GM19395 (cell line): ENCODE results near the gene SLC11A2.
"Not testable (repeated sequence)": the region's sequence is repeated elsewhere in the genome, so short reads cannot be mapped to it uniquely, and the experiment has no call there.

Experiments
- ATAC-seq: cut with Tn5 transposase; IDR thresholded peaks from one replicate; pipeline ENCODE4 v1.9.1; 2021; ENCODE audit warnings: mild to moderate bottlenecking, moderate library complexity; ENCODE audit not compliant: unreplicated experiment

The SLC11A2 gene

DNA sequence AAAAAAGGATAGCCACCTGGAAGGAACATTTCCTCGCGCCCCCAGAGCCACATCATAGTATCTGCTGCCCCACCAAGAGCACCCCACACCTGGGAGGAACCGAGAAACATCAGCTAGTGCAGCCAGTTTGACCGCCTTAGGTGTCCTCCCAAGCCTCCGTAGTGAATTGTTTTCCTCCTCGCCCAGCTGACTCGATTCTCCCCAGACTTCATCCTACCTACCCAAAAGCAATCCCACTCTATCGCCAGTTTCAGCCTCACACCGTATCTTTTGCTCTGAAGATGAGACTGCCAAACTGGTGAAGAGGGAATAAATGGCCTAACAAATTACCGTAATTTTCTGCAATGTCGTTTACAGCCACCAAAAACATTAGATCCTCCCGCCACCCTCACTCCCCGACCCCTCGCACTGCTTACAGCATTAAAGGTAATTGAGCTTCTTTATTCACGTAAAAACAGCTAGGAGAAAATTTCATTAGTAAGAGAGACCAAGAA lies 1.2 kb upstream of the SLC11A2 start:
- no peak for ATAC-seq

- no peak for ATAC-seq
Measured at GRCh38 chr12:51025338-51025835, 797 bp downstream of the SLC11A2 start.

- ATAC-seq, result no peak
Measured at GRCh38 chr12:51023625-51024382, 2.4 kb downstream of the SLC11A2 start.

- no peak for ATAC-seq
Measured at GRCh38 chr12:51021694-51022093, 4.5 kb downstream of the SLC11A2 start.

DNA sequence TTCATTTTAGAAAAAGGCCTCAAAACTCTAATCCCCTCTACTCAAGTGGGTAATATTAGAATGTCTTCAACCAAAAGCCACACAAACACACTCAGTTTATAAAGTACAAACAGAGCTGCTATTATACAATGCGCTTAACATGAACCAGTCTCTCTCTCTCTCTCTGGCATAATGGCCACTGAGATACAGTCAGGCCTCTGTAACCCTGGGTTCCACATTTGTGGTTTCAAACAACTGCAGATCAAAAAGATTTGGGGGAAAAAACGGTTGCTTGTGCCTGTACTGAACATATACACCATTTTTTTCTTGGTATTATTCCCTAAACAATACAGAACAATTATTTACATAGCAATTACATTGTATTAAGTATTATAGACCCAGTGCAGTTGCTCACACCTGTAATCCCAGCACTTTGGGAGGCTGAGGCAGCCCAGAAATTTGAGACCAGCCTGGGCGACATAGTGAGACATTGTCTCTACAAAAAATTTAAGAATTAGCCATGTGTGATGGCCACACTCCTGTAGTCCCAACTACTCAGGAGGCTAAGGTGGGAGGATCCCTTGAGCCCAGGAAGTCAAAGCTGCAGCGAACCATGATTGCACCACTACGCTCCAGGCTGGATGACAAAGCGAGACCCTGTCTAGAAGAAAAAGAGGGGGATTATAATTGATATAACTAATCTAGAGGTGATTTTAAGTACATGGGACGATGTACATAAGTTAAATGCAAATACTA lies 5.6 kb downstream of the SLC11A2 start:
- ATAC-seq, result no peak

- no peak for ATAC-seq
Measured at GRCh38 chr12:51019927-51020326, 6.3 kb downstream of the SLC11A2 start.

DNA sequence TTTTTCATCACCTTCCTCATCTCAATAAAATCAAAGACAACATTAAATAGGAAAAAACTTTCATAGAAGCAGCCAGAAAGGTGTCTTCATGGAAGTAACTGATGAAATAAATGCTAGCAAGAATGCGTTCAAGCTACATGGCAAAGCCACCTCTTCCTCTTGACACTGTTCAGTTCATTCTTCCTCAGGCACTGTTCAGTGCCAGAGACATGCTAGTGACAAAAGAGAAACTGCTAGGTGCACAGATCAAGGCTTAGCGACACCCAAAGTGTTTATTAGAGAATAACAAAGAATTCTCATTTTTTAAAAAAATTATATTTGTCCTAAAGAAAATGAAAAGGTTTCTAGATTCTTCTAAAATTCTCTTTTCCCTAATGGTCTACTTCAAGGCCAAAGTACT lies 7.2 kb downstream of the SLC11A2 start:
- ATAC-seq, result no peak

DNA sequence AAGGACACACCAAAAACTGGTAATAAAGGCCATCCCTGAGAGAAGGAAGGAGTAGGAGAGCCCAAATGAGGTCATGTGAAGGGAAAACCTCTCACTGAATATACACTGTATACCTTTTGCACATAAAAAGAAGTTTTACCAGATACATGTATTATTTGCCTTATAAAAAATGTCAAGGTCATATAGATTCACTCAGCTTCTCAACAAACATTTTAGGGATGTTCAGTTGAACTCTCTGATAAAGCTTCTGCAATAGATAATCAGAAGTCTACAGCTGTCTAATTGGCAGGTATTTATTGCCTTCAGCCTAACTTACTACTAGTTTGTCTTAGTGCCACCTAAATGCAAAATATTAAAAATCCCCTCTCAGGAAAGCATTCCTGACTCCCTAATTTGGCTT lies 8.7 kb downstream of the SLC11A2 start:
- no peak for ATAC-seq

DNA sequence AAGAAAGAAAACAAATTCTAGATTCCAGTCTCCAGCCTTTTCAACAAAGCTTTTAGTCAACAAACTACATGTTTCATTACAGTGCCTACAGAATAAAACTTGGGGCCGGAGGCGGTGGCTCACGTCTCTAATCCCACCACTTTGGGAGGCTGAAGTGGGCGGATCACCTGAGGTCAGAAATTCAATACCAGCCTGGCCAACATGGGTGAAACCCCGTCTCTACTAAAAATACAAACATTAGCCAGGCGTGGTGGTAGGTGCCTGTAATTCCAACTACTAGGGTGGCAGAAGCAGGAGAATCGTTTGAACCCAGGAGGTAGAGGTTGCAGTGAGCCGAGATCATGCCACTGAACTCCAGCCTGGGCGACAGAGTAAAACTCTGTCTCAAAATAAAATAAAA lies 11.7 kb downstream of the SLC11A2 start:
- not testable (repeated sequence) for ATAC-seq

DNA sequence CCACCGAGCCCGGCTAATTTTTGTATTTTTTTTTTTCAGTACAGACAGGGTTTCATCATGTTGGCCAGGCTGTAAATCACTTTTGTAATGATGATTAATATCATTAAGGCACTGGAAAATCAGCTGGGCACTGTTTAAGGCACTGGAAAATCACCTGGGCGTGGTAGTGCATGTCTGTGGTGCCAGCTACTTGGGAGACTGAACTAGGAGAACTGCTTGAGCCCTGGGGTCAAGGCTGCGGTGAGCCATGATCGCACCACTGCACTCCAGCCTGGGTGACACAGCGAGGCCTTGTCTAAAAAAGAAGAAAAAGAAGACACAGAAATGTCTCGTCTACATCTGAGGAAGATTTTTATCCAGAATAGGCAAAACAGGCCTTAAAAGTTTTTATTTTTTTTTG lies 12.7 kb downstream of the SLC11A2 start:
- no peak for ATAC-seq

GRCh38 chr12:51012570-51013236 lies 13.5 kb downstream of the SLC11A2 start:
- no peak for ATAC-seq

GRCh38 chr12:51011955-51012354 lies 14.2 kb downstream of the SLC11A2 start:
- no peak for ATAC-seq

GRCh38 chr12:51009056-51009440 lies 17.1 kb downstream of the SLC11A2 start:
- no peak for ATAC-seq

- ATAC-seq, result no peak
Measured at GRCh38 chr12:51008329-51009055, 17.7 kb downstream of the SLC11A2 start.

DNA sequence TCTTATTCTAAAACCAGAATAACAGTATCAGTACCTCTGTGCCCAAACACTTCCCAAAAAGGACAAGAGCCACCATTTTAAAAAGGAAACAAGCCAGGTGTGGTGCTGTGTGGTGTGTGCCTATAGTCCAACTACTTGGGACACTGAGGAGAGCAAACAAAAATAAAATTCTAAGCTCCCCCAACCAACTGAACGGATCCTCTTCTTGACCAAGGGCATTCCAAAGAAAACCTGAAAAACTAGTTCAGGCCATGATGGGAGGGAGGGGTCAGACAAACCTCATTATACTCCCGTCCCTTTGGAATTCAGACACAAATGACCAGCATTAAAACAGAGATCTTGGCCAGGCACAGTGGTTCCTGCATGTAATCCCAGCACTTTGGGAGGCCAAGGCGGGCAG lies 20.5 kb downstream of the SLC11A2 start:
- ATAC-seq, result no peak

- no peak for ATAC-seq
Measured at GRCh38 chr12:51005030-51005429, 21.2 kb downstream of the SLC11A2 start.

- no peak for ATAC-seq
Measured at GRCh38 chr12:51004504-51004903, 21.7 kb downstream of the SLC11A2 start.

DNA sequence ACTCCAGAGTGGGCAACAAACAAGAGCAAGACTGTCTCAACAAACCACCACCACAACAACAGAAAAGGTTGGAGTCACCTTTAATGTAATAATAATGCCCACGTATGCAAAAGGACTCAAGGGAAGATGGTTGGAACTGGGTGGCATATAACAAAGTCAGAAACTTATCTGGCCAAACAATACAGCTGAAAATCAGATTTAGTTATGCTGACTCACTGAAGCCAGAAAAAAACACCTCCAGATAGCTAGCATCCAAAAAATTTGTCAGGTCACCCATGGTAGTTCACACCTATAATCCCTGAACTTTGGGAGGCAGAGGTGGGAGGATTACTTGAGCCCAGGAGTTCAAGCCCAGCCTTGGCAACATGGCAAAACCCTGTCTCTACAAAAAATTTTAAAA lies 24.4 kb downstream of the SLC11A2 start:
- no peak for ATAC-seq

DNA sequence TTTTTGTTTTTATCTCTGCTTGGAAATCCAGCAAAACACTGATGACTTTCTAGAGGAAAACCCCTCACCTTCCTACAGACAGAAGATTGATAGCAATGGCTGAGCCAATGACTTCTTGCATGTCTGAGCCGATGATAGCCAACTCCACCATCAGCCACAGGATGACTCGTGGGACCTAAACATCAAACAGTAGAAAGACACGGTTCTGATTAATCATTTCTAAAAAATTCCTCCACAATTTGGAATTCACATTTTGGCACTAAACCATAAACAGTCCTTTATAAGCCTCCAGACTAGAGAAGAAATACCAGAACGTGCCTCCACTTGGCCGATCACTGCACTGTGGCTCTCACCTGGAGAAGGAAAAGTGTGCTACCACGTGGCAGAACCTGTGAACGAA lies 25.9 kb downstream of the SLC11A2 start:
- no peak for ATAC-seq

DNA sequence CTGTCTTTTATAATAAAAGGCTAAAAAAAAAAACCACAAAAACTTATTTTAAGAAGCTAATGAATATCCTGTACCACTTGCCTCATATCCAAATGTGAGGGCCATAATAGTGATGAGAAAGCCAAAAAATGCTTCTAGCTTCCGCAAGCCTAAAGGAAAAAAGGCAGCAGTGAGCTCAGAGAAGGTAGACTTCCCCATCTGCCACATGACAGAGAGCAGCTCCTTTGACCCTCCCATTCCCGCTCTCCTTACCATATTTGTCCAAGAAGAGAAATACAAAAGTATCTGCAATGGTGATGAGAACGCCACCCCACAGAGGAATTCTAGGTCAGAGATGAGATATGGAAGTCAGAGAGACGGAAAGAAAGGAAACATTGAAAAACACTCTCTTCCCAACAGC lies 27.1 kb downstream of the SLC11A2 start:
- ATAC-seq, result no peak

- ATAC-seq, result no peak
Measured at GRCh38 chr12:50992819-50993218, 33.4 kb downstream of the SLC11A2 start.
